ENCODE data around the gene OTUD3. TPM values are rescaled to one million over a fixed set of nuclear protein-coding genes. Genes with fewer than 3 reads are reported as not detected.
"Not testable (repeated sequence)": the region's sequence is repeated elsewhere in the genome, so short reads cannot be mapped to it uniquely, and the experiment has no call there.

The OTUD3 gene
- polyA plus RNA-seq, 1 donor = 27.7 TPM

GRCh38 chr1:19926296-19927129 is 44.3 kb downstream of the OTUD3 start:
- Histone ChIP-seq H3K27ac (ENCODE audit: low read length) (no peak overlapping the region), H3K4me1 (ENCODE audit: control insufficient read depth, insufficient read depth, low read length) (no peaks in the 10 kb centered on the region), H3K36me3 (ENCODE audit: control insufficient read depth, insufficient read depth, low read length) (no peaks in the 10 kb centered on the region), H3K9me3 (ENCODE audit: control insufficient read depth, low read depth, low read length) (no peaks in the 10 kb centered on the region), H3K4me3 (ENCODE audit: low read length) (no peak overlapping the region), H3K27me3 (ENCODE audit: control insufficient read depth, insufficient read depth, low read length) (no peaks in the 10 kb centered on the region)
- WGBS (ENCODE audit: insufficient coverage, low lambda C conversion rate) = 60% methylated on average over 2 of the region's 8 CpGs
- DNase-seq = no peak

GRCh38 chr1:19927130-19927421 is 44.9 kb downstream of the OTUD3 start:
- no CpG with 5 or more reads among the region's 3 CpGs for WGBS (ENCODE audit: insufficient coverage, low lambda C conversion rate)
- not testable (repeated sequence) for H3K4me3 ChIP-seq (ENCODE audit: low read length); H3K27ac ChIP-seq (ENCODE audit: low read length); DNase-seq; H3K36me3 ChIP-seq (ENCODE audit: control insufficient read depth, insufficient read depth, low read length); H3K9me3 ChIP-seq (ENCODE audit: control insufficient read depth, low read depth, low read length); H3K27me3 ChIP-seq (ENCODE audit: control insufficient read depth, insufficient read depth, low read length); H3K4me1 ChIP-seq (ENCODE audit: control insufficient read depth, insufficient read depth, low read length)

- H3K4me3 ChIP-seq (ENCODE audit: low read length) = no peak overlapping the region
- H3K4me1 ChIP-seq (ENCODE audit: control insufficient read depth, insufficient read depth, low read length) = no peaks in the 10 kb centered on the region
- H3K27me3 ChIP-seq (ENCODE audit: control insufficient read depth, insufficient read depth, low read length) = no peaks in the 10 kb centered on the region
- no peak for DNase-seq
- H3K27ac ChIP-seq (ENCODE audit: low read length) = no peak overlapping the region
- H3K9me3 ChIP-seq (ENCODE audit: control insufficient read depth, low read depth, low read length) = peaks cover 18% of the 10 kb centered on the region
- 57% methylated on average over 1 of the region's 1 CpG for WGBS (ENCODE audit: insufficient coverage, low lambda C conversion rate)
- no peaks in the 10 kb centered on the region for H3K36me3 ChIP-seq (ENCODE audit: control insufficient read depth, insufficient read depth, low read length)
Measured at GRCh38 chr1:19932866-19933265, 50.7 kb downstream of the OTUD3 start.

- Histone ChIP-seq H3K36me3 (ENCODE audit: control insufficient read depth, insufficient read depth, low read length) (no peaks in the 10 kb centered on the region), H3K4me3 (ENCODE audit: low read length) (no peak overlapping the region), H3K27me3 (ENCODE audit: control insufficient read depth, insufficient read depth, low read length) (no peaks in the 10 kb centered on the region), H3K27ac (ENCODE audit: low read length) (no peak overlapping the region), H3K4me1 (ENCODE audit: control insufficient read depth, insufficient read depth, low read length) (no peaks in the 10 kb centered on the region), H3K9me3 (ENCODE audit: control insufficient read depth, low read depth, low read length) (peaks cover 18% of the 10 kb centered on the region)
- no peak for DNase-seq
- WGBS (ENCODE audit: insufficient coverage, low lambda C conversion rate) = no CpG with 5 or more reads among the region's 7 CpGs
Measured at GRCh38 chr1:19934336-19934735, 52.1 kb downstream of the OTUD3 start.

- no peaks in the 10 kb centered on the region for H3K27me3 ChIP-seq (ENCODE audit: control insufficient read depth, insufficient read depth, low read length)
- H3K4me3 ChIP-seq (ENCODE audit: low read length) = no peak overlapping the region
- H3K4me1 ChIP-seq (ENCODE audit: control insufficient read depth, insufficient read depth, low read length) = no peaks in the 10 kb centered on the region
- peaks cover 18% of the 10 kb centered on the region for H3K9me3 ChIP-seq (ENCODE audit: control insufficient read depth, low read depth, low read length)
- no peaks in the 10 kb centered on the region for H3K36me3 ChIP-seq (ENCODE audit: control insufficient read depth, insufficient read depth, low read length)
- H3K27ac ChIP-seq (ENCODE audit: low read length) = no peak overlapping the region
- 100% methylated on average over 1 of the region's 3 CpGs for WGBS (ENCODE audit: insufficient coverage, low lambda C conversion rate)
- DNase-seq = no peak
Measured at GRCh38 chr1:19936061-19936750, 54.0 kb downstream of the OTUD3 start.

GRCh38 chr1:19938472-19938871 is 56.3 kb downstream of the OTUD3 start:
- DNase-seq = no peak
- H3K27me3 ChIP-seq (ENCODE audit: control insufficient read depth, insufficient read depth, low read length) = no peaks in the 10 kb centered on the region
- peaks cover 5% of the 10 kb centered on the region for H3K9me3 ChIP-seq (ENCODE audit: control insufficient read depth, low read depth, low read length)
- H3K4me3 ChIP-seq (ENCODE audit: low read length) = no peak overlapping the region
- no CpG with 5 or more reads among the region's 1 CpG for WGBS (ENCODE audit: insufficient coverage, low lambda C conversion rate)
- no peaks in the 10 kb centered on the region for H3K36me3 ChIP-seq (ENCODE audit: control insufficient read depth, insufficient read depth, low read length)
- no peak overlapping the region for H3K27ac ChIP-seq (ENCODE audit: low read length)
- H3K4me1 ChIP-seq (ENCODE audit: control insufficient read depth, insufficient read depth, low read length) = no peaks in the 10 kb centered on the region

GRCh38 chr1:19940486-19941205 is 58.5 kb downstream of the OTUD3 start:
- WGBS (ENCODE audit: insufficient coverage, low lambda C conversion rate) = no CpG with 5 or more reads among the region's 7 CpGs
- H3K36me3 ChIP-seq (ENCODE audit: control insufficient read depth, insufficient read depth, low read length) = no peaks in the 10 kb centered on the region
- DNase-seq = no peak

GRCh38 chr1:19941206-19941568 is 59.0 kb downstream of the OTUD3 start:
- no CpG with 5 or more reads among the region's 3 CpGs for WGBS (ENCODE audit: insufficient coverage, low lambda C conversion rate)
- DNase-seq = no peak
- Histone ChIP-seq H3K9me3 (ENCODE audit: control insufficient read depth, low read depth, low read length) (no peaks in the 10 kb centered on the region), H3K27me3 (ENCODE audit: control insufficient read depth, insufficient read depth, low read length) (no peaks in the 10 kb centered on the region), H3K36me3 (ENCODE audit: control insufficient read depth, insufficient read depth, low read length) (no peaks in the 10 kb centered on the region), H3K4me3 (ENCODE audit: low read length) (no peak overlapping the region), H3K4me1 (ENCODE audit: control insufficient read depth, insufficient read depth, low read length) (no peaks in the 10 kb centered on the region), H3K27ac (ENCODE audit: low read length) (no peak overlapping the region)

More at GRCh38 chr1:19940486-19941205, 58.5 kb downstream of the OTUD3 start:
- no peak overlapping the region for H3K27ac ChIP-seq (ENCODE audit: low read length)
- no peaks in the 10 kb centered on the region for H3K4me1 ChIP-seq (ENCODE audit: control insufficient read depth, insufficient read depth, low read length)
- H3K27me3 ChIP-seq (ENCODE audit: control insufficient read depth, insufficient read depth, low read length) = no peaks in the 10 kb centered on the region
- H3K4me3 ChIP-seq (ENCODE audit: low read length) = no peak overlapping the region
- H3K9me3 ChIP-seq (ENCODE audit: control insufficient read depth, low read depth, low read length) = no peaks in the 10 kb centered on the region

- Histone ChIP-seq H3K27ac (ENCODE audit: low read length) (no peak overlapping the region), H3K4me3 (ENCODE audit: low read length) (no peak overlapping the region), H3K4me1 (ENCODE audit: control insufficient read depth, insufficient read depth, low read length) (no peaks in the 10 kb centered on the region), H3K9me3 (ENCODE audit: control insufficient read depth, low read depth, low read length) (no peaks in the 10 kb centered on the region), H3K36me3 (ENCODE audit: control insufficient read depth, insufficient read depth, low read length) (no peaks in the 10 kb centered on the region), H3K27me3 (ENCODE audit: control insufficient read depth, insufficient read depth, low read length) (no peaks in the 10 kb centered on the region)
- DNase-seq = no peak
- no CpG with 5 or more reads among the region's 3 CpGs for WGBS (ENCODE audit: insufficient coverage, low lambda C conversion rate)
Measured at GRCh38 chr1:19942088-19942487, 59.9 kb downstream of the OTUD3 start.

GRCh38 chr1:19942657-19943056 is 60.5 kb downstream of the OTUD3 start:
- 100% methylated on average over 2 of the region's 2 CpGs for WGBS (ENCODE audit: insufficient coverage, low lambda C conversion rate)
- no peaks in the 10 kb centered on the region for H3K9me3 ChIP-seq (ENCODE audit: control insufficient read depth, low read depth, low read length)
- H3K27me3 ChIP-seq (ENCODE audit: control insufficient read depth, insufficient read depth, low read length) = no peaks in the 10 kb centered on the region
- no peak overlapping the region for H3K27ac ChIP-seq (ENCODE audit: low read length)
- H3K4me3 ChIP-seq (ENCODE audit: low read length) = no peak overlapping the region
- H3K4me1 ChIP-seq (ENCODE audit: control insufficient read depth, insufficient read depth, low read length) = no peaks in the 10 kb centered on the region
- no peak for DNase-seq
- no peaks in the 10 kb centered on the region for H3K36me3 ChIP-seq (ENCODE audit: control insufficient read depth, insufficient read depth, low read length)
